Thymus (tissue), 11 donors: Measurements from ENCODE around the gene PFN2. TPM values are rescaled to one million over a fixed set of nuclear protein-coding genes. Genes with fewer than 3 reads are reported as not detected.

Source experiments
- DNase-seq, 9 donors: peaks; one replicate each; pipeline ENCODE4 v3.0.0-alpha.2; 2013; ENCODE audit warnings: low spot score in 9 of 9, low read depth in 6 of 9, missing footprints in 1 of 9
- H3K27ac ChIP-seq, 2 donors: one replicate each; pipeline ENCODE4 v1.5.1; 2013; ENCODE audit warnings: control low read depth in 1 of 2, low read depth in 1 of 2, low read length in 1 of 2, mild to moderate bottlenecking in 1 of 2, moderate library complexity in 1 of 2
- H3K27me3 ChIP-seq, 2 donors: one replicate each; pipeline ENCODE4 v1.5.1; 2013; ENCODE audit warnings: low read length in 1 of 2; ENCODE audit not compliant: control insufficient read depth in 2 of 2, insufficient read depth in 1 of 2
- H3K36me3 ChIP-seq, 2 donors: one replicate each; pipeline ENCODE4 v1.5.1; 2013; ENCODE audit warnings: low read length in 1 of 2, mild to moderate bottlenecking in 1 of 2, moderate library complexity in 1 of 2; ENCODE audit not compliant: control insufficient read depth in 2 of 2, insufficient read depth in 2 of 2
- H3K4me1 ChIP-seq, 2 donors: one replicate each; pipeline ENCODE4 v1.5.1; 2013; ENCODE audit warnings: low read length in 2 of 2; ENCODE audit not compliant: control insufficient read depth in 2 of 2, insufficient read depth in 2 of 2
- H3K4me3 ChIP-seq, 2 donors: one replicate each; pipeline ENCODE4 v1.5.1; 2013; ENCODE audit warnings: low read length in 2 of 2, control low read depth in 1 of 2, mild to moderate bottlenecking in 1 of 2
- H3K9me3 ChIP-seq, 2 donors: one replicate each; pipeline ENCODE4 v1.5.1; 2013; ENCODE audit warnings: low read length in 1 of 2, mild to moderate bottlenecking in 1 of 2; ENCODE audit not compliant: control insufficient read depth in 2 of 2, insufficient read depth in 1 of 2
- WGBS: extraction: QIAGEN DNeasy Blood & Tissue Kit; methylation state at CpG from one replicate; pipeline ENCODE4 v1.1.7; 2013; 5-methylcytosine and 5-hydroxymethylcytosine counted together
- polyA plus RNA-seq: library from polyadenylated mRNA; stranded (reverse); fragments of 200-250 nt; gene quantifications from one replicate; pipeline ENCODE4 v1.2.3, GENCODE V29; 2013
- total RNA-seq: library from RNA; stranded (reverse); fragments of 120-200 nt; gene quantifications from one replicate; pipeline ENCODE4 v1.2.4, GENCODE V29; 2013
- donor health status: healthy.

PFN2 gene
- total and polyA plus RNA-seq, 2 donors = 23.6 to 73.9 TPM

DNA sequence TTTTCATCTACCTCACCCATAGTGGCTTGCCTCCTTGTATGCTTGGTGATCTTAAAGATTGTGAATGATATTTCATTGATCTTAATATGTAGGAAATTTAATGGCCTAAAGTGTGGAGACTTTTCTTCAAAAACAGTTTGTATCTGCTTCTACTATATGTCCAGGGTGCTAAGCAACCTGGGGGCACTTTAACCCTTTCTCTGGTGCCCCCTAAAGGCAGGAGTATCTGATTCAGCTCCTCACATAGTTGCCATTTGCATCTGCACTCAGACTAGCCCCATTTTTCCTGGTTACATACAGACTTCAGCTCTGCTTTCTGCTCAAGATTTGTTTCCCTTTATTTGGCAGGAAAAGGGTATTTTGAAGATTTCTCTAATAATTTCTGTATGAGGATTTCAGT is 5.2 kb upstream of the PFN2 start:
- Histone ChIP-seq H3K4me1 (peaks cover 0 to 7% of the 10 kb centered on the region in 2 donors), H3K27me3 (peaks cover 17 to 32% of the 10 kb centered on the region in 2 donors), H3K4me3 (no peak overlapping the region), H3K9me3 (peaks cover 0 to 3% of the 10 kb centered on the region in 2 donors), H3K36me3 (no peaks in the 10 kb centered on the region), H3K27ac (no peak overlapping the region)
- DNase-seq = peak in 2 of 9 donors; percentile 5 to 28

DNA sequence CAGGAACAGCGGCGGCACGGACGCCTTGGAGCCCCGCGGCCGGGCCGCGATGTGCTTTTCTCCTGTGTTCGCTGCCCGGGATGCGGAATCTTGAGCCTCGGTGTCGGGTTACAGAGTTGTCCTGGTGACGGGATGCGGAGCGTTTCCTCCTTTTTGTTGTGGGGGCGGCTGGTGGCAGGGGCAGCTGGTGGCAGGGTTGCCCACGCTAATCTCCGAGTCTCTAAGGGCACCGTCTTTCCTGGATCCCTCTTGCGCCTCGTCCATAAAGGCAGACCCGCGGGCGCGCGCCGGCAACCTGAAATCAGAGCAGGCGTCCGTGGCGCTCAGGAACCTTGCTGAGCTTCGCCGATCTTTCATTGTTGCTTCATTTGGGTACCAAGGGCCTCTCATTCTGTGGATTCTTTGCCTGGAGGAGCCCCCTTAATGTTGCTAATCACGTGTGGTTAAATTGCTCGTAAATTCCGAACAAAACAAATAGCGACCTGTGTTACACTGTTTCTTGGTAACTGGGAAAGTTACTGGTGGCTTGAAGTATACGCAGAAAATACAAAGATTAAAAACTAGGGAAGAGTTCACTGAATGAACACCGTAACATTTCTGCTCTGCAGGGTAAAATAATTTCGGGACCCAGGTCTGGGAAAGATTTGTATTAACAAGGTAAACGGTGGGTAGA is 844 bp upstream of the PFN2 start:
- H3K27me3 ChIP-seq = peaks cover 21 to 53% of the 10 kb centered on the region in 2 donors
- peak overlapping the region; percentile 45 to 78 for H3K4me3 ChIP-seq
- DNase-seq = peak in 6 of 9 donors; percentile 3 to 51 (median 20)
- H3K36me3 ChIP-seq = no peaks in the 10 kb centered on the region
- 2% methylated on average over 42 of the region's 42 CpGs for WGBS
- peaks cover 0 to 7% of the 10 kb centered on the region in 2 donors for H3K4me1 ChIP-seq
- peak overlapping the region in 1 of 2 donors; percentile 3 for H3K27ac ChIP-seq
- peaks cover 0 to 3% of the 10 kb centered on the region in 2 donors for H3K9me3 ChIP-seq

DNA sequence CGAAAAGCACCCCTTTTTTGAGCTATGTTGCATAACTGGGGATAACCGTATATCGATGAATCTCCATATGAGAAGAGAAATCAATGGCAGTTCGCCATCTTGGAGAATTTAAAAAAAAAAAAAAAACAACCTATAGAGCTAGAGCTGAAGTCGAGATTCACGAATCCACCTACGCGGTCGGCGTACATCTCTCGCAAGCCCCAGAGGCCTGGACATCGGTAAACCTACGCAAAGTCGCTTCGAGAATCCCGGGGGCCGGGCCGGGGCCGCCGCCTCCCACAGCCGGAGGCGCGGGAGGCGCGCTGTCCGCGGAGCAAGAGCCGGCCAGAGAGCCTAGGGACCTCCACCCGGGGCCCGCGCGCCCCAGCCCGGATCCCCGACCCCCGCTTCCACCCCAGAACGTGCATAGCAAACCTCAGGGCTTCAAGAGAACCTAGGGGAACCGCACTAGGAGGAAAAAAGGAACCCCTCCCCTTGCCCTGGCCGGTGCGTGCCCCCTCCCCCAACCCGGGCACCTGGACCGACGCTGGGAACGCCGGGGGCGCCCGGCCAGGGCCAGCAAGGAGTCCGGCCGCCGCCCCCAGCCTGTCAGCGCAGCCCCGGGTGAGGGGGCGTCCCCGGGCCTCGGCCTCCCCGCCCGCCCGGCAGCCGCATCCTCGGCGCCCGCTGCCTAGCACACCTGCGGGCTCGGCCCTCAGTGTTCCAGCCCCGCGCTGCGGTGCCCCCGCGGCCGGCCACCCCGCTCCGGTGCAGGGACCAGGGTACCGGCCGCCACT is 567 bp downstream of the PFN2 start:
- under 1% methylated on average over 73 of the region's 73 CpGs for WGBS
- peak overlapping the region; percentile 50 to 78 for H3K4me3 ChIP-seq
- peak overlapping the region in 1 of 2 donors; percentile 60 for H3K27ac ChIP-seq
- H3K27me3 ChIP-seq = peaks cover 21 to 50% of the 10 kb centered on the region in 2 donors
- DNase-seq = peak; percentile 40 to 83 (median 50)
- peaks cover 0 to 7% of the 10 kb centered on the region in 2 donors for H3K4me1 ChIP-seq
- H3K36me3 ChIP-seq = no peaks in the 10 kb centered on the region
- peaks cover 0 to 3% of the 10 kb centered on the region in 2 donors for H3K9me3 ChIP-seq

DNA sequence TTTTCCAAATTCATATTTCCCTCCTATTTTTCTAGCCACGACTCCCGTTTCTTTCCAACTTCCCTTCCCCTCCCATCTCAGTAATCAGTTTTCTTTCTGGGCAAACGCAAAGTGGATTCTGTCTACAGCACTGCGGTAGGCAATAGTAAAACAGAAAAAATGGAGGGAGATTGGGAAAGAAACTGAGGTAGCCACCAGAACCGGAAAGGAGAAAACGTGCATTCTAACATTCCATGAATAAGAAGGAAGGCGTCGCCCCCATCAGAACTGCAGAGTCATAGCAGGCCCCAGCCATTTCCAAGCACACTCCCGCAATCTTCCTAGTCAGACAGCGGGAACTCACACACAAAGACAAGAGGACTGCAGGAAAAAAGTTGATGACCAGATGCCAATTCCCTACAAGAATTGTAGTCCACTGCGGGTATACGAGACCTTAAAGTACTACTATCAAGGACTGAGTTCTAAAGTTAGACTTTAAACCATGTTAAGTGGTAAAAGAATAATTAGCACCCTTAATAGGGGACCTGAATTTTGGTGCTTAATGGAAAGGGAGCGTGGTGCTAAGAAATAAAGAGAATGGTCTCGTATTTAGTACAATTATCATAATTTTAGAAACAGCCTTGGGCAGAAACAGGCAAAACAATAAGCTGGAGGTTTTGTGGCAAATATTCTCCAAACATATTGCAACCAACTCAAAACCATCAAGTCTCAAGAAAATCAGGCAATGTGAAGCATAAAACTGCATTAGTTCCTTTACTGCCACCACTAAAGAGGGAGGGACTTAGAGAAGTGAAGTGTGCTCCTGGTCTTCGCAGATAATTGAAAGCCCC is 1.4 kb downstream of the PFN2 start:
- 85% methylated on average over 15 of the region's 15 CpGs for WGBS
- peak in 1 of 9 donors; percentile 9 for DNase-seq
- Histone ChIP-seq H3K4me3 (peak overlapping the region; percentile 50 to 78), H3K4me1 (peaks cover 0 to 7% of the 10 kb centered on the region in 2 donors), H3K36me3 (no peaks in the 10 kb centered on the region), H3K9me3 (peaks cover 0 to 3% of the 10 kb centered on the region in 2 donors), H3K27ac (no peak overlapping the region), H3K27me3 (peaks cover 21 to 50% of the 10 kb centered on the region in 2 donors)

- 92% methylated on average over 8 of the region's 8 CpGs for WGBS
- Histone ChIP-seq H3K27ac (no peak overlapping the region), H3K4me3 (no peak overlapping the region), H3K27me3 (peaks cover 19 to 45% of the 10 kb centered on the region in 2 donors), H3K4me1 (peaks cover 0 to 7% of the 10 kb centered on the region in 2 donors), H3K36me3 (no peaks in the 10 kb centered on the region), H3K9me3 (peaks cover 0 to 3% of the 10 kb centered on the region in 2 donors)
- DNase-seq = no peak
Measured at GRCh38 chr3:149968216-149968615, 2.5 kb downstream of the PFN2 start.

- Histone ChIP-seq H3K27me3 (peaks cover 16 to 35% of the 10 kb centered on the region in 2 donors), H3K4me1 (peaks cover 0 to 7% of the 10 kb centered on the region in 2 donors)
- 45% methylated on average over 9 of the region's 9 CpGs for WGBS
Measured at GRCh38 chr3:149967086-149967685, 3.5 kb downstream of the PFN2 start.

DNA sequence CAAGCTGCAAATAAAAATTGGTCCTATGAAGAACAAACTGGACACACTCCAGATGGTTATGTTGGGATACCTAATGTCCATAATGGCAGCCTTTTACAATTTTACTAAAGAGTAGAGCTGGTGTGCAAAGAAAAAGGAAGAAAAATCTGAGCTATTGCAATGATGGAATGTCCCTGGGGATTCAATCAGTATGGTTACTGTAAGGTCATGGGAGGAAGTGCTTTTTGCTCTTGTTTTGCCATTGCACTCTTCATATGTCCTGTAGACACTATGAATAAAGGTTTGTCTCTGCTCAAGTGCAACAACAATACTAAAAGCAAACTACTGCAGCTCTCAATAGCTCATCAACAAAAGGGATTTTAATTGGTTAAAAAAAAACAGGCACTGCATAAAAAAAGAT is 5.4 kb downstream of the PFN2 start:
- Histone ChIP-seq H3K4me1 (no peaks in the 10 kb centered on the region), H3K36me3 (no peaks in the 10 kb centered on the region), H3K4me3 (no peak overlapping the region), H3K9me3 (no peaks in the 10 kb centered on the region), H3K27ac (no peak overlapping the region), H3K27me3 (peaks cover 3 to 16% of the 10 kb centered on the region in 2 donors)
- no peak for DNase-seq

More at GRCh38 chr3:149967086-149967685, 3.5 kb downstream of the PFN2 start:
- Histone ChIP-seq H3K4me3 (no peak overlapping the region), H3K36me3 (no peaks in the 10 kb centered on the region), H3K27ac (no peak overlapping the region), H3K9me3 (peaks cover 0 to 3% of the 10 kb centered on the region in 2 donors)
- peak in 7 of 9 donors; percentile 13 to 70 (median 40) for DNase-seq

DNA sequence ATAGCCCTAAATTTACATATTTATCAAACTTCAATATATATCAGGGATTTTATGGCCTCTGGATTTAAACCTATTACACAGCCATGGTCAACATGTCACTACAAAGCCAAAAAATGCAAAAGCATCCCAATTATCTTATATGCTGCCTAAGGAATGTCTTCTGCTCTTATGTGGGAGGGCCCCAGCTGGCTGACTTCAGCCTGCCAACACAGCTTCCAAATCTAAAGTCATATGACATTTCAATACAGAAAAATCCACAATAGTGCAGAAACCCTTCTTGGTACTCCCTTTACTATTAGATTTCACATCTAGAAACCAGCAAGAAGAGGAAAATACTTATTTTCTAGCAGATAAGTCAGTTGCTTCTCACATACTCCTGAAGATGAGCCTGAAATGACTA is 6.4 kb downstream of the PFN2 start:
- no peak overlapping the region for H3K4me3 ChIP-seq
- no peak for DNase-seq
- H3K27me3 ChIP-seq = peaks cover 3 to 6% of the 10 kb centered on the region in 2 donors
- H3K9me3 ChIP-seq = no peaks in the 10 kb centered on the region
- H3K4me1 ChIP-seq = no peaks in the 10 kb centered on the region
- H3K27ac ChIP-seq = no peak overlapping the region
- no peaks in the 10 kb centered on the region for H3K36me3 ChIP-seq
